HUES6 (cell line): ENCODE data around the gene ZNF774.
"Not testable (repeated sequence)": the region's sequence is repeated elsewhere in the genome, so short reads cannot be mapped to it uniquely, and the experiment has no call there.

Experiments used
- H3K27ac ChIP-seq: 2 replicates; pipeline ENCODE4 v1.7.0; 2013; ENCODE audit warnings: low read depth, mild to moderate bottlenecking, low read length, inconsistent platforms
- H3K27me3 ChIP-seq: 2 replicates; pipeline ENCODE4 v1.6.1; 2013; ENCODE audit warnings: low read length; ENCODE audit not compliant: control insufficient read depth, insufficient read depth
- H3K36me3 ChIP-seq: 2 replicates; pipeline ENCODE4 v1.6.1; 2013; ENCODE audit warnings: low read length; ENCODE audit not compliant: control insufficient read depth, insufficient read depth
- H3K4me1 ChIP-seq: 2 replicates; pipeline ENCODE4 v1.6.1; 2013; ENCODE audit warnings: low read length; ENCODE audit not compliant: control insufficient read depth, insufficient read depth
- H3K4me3 ChIP-seq: 2 replicates; pipeline ENCODE4 v1.5.1; 2013; ENCODE audit warnings: low read depth, low read length
- H3K9ac ChIP-seq: one replicate; pipeline ENCODE4 v1.6.1; 2013; ENCODE audit warnings: mild to moderate bottlenecking, low read length
- H3K9me3 ChIP-seq: 2 replicates; pipeline ENCODE4 v1.6.1; 2013; ENCODE audit warnings: low read depth, low read length; ENCODE audit not compliant: control insufficient read depth, insufficient read depth

Gene ZNF774

GRCh38 chr15:90347431-90348065 is 4.5 kb upstream of the ZNF774 start:
- H3K9me3 ChIP-seq, H3K36me3 ChIP-seq, H3K4me3 ChIP-seq, H3K27ac ChIP-seq, H3K4me1 ChIP-seq, H3K27me3 ChIP-seq, H3K9ac ChIP-seq: not testable (repeated sequence)

GRCh38 chr15:90348456-90348855 is 3.6 kb upstream of the ZNF774 start:
- Histone ChIP-seq H3K9me3 (no peaks in the 10 kb centered on the region), H3K9ac (no peak overlapping the region), H3K36me3 (no peaks in the 10 kb centered on the region), H3K27ac (no peak overlapping the region), H3K4me3 (no peak overlapping the region), H3K27me3 (no peaks in the 10 kb centered on the region), H3K4me1 (no peaks in the 10 kb centered on the region)

- no peaks in the 10 kb centered on the region for H3K4me1 ChIP-seq
Observed at GRCh38 chr15:90349072-90349471, 3.0 kb upstream of the ZNF774 start.

GRCh38 chr15:90349821-90350220 is 2.3 kb upstream of the ZNF774 start:
- no peaks in the 10 kb centered on the region for H3K36me3 ChIP-seq
- no peaks in the 10 kb centered on the region for H3K4me1 ChIP-seq
- no peak overlapping the region for H3K27ac ChIP-seq
- H3K4me3 ChIP-seq: no peak overlapping the region
- no peaks in the 10 kb centered on the region for H3K9me3 ChIP-seq
- H3K9ac ChIP-seq: no peak overlapping the region
- no peaks in the 10 kb centered on the region for H3K27me3 ChIP-seq

More at GRCh38 chr15:90349072-90349471, 3.0 kb upstream of the ZNF774 start:
- H3K4me3 ChIP-seq: no peak overlapping the region
- H3K9me3 ChIP-seq: no peaks in the 10 kb centered on the region
- no peaks in the 10 kb centered on the region for H3K36me3 ChIP-seq
- no peak overlapping the region for H3K9ac ChIP-seq
- no peaks in the 10 kb centered on the region for H3K27me3 ChIP-seq
- no peak overlapping the region for H3K27ac ChIP-seq

GRCh38 chr15:90351479-90352106 is 491 bp upstream of the ZNF774 start:
- H3K36me3 ChIP-seq: no peaks in the 10 kb centered on the region
- H3K9me3 ChIP-seq: no peaks in the 10 kb centered on the region
- no peak overlapping the region for H3K9ac ChIP-seq
- H3K4me3 ChIP-seq: peak overlapping the region; percentile 65
- H3K4me1 ChIP-seq: no peaks in the 10 kb centered on the region
- H3K27me3 ChIP-seq: no peaks in the 10 kb centered on the region
- no peak overlapping the region for H3K27ac ChIP-seq

- Histone ChIP-seq H3K4me1 (no peaks in the 10 kb centered on the region), H3K9me3 (no peaks in the 10 kb centered on the region), H3K27me3 (no peaks in the 10 kb centered on the region)
Observed at GRCh38 chr15:90354986-90355385, 2.9 kb downstream of the ZNF774 start.

GRCh38 chr15:90358124-90359033 is 6.3 kb downstream of the ZNF774 start:
- H3K27me3 ChIP-seq: no peaks in the 10 kb centered on the region
- no peaks in the 10 kb centered on the region for H3K9me3 ChIP-seq
- H3K36me3 ChIP-seq: no peaks in the 10 kb centered on the region
- 0 out of 2 replicates have a peak overlapping the region, but pooled peaks have one; percentile 34 for H3K27ac ChIP-seq
- H3K4me1 ChIP-seq: peaks cover 22% of the 10 kb centered on the region; the same call in 1 of the 2 replicates
- H3K4me3 ChIP-seq: no peak overlapping the region
- H3K9ac ChIP-seq: no peak overlapping the region

More at GRCh38 chr15:90354986-90355385, 2.9 kb downstream of the ZNF774 start:
- no peak overlapping the region for H3K9ac ChIP-seq
- no peak overlapping the region for H3K4me3 ChIP-seq
- no peak overlapping the region for H3K27ac ChIP-seq
- H3K36me3 ChIP-seq: no peaks in the 10 kb centered on the region

GRCh38 chr15:90360746-90361145 is 8.7 kb downstream of the ZNF774 start:
- Histone ChIP-seq H3K9me3 (no peaks in the 10 kb centered on the region), H3K36me3 (no peaks in the 10 kb centered on the region), H3K4me3 (no peak overlapping the region), H3K27me3 (no peaks in the 10 kb centered on the region), H3K9ac (no peak overlapping the region), H3K27ac (no peak overlapping the region), H3K4me1 (peaks cover 22% of the 10 kb centered on the region; the same call in 1 of the 2 replicates)

- Histone ChIP-seq H3K36me3 (no peaks in the 10 kb centered on the region), H3K9me3 (no peaks in the 10 kb centered on the region), H3K27ac (no peak overlapping the region), H3K27me3 (no peaks in the 10 kb centered on the region), H3K4me3 (no peak overlapping the region), H3K9ac (no peak overlapping the region), H3K4me1 (peaks cover 22% of the 10 kb centered on the region; the same call in 1 of the 2 replicates)
Observed at GRCh38 chr15:90362936-90363212, 10.8 kb downstream of the ZNF774 start.

- no peaks in the 10 kb centered on the region for H3K9me3 ChIP-seq
- H3K27me3 ChIP-seq: no peaks in the 10 kb centered on the region
- H3K4me3 ChIP-seq: no peak overlapping the region
- H3K9ac ChIP-seq: no peak overlapping the region
- H3K27ac ChIP-seq: no peak overlapping the region
- peaks cover 22% of the 10 kb centered on the region; the same call in 1 of the 2 replicates for H3K4me1 ChIP-seq
- H3K36me3 ChIP-seq: no peaks in the 10 kb centered on the region
Observed at GRCh38 chr15:90364251-90364650, 12.2 kb downstream of the ZNF774 start.
